Activated naive CD4-positive, alpha-beta T cell treated with anti-CD3 and anti-CD28 coated beads, Interleukin-2, amount 50 U/mL, for 72 hours (primary cell): Measurements from ENCODE around the gene LRRC45. TPM values are rescaled to one million over a fixed set of nuclear protein-coding genes. Genes with fewer than 3 reads are reported as not detected.
"Not testable (repeated sequence)": the region's sequence is repeated elsewhere in the genome, so short reads cannot be mapped to it uniquely, and the experiment has no call there.

Experiments used
- ATAC-seq, 2 donors: fragments of 150-1000 bp; cut with Tn5 transposase; 2 replicates each; pipeline ENCODE4 v1.10.0; 2021; ENCODE audit warnings: mild to moderate bottlenecking in 2 of 2, moderate library complexity in 2 of 2
- DNase-seq, 2 donors: peaks; one replicate each; pipeline ENCODE4 v3.0.0; 2021 to 2022; ENCODE audit warnings: low spot score in 2 of 2
- H3K27ac Mint-ChIP-seq, 2 donors: one replicate each; pipeline ENCODE4 v1.8.0; 2022; ENCODE audit warnings: mild to moderate bottlenecking in 2 of 2, mixed read lengths in 2 of 2
- H3K36me3 Mint-ChIP-seq, 2 donors: one replicate each; pipeline ENCODE4 v1.8.0; 2022; ENCODE audit warnings: mixed read lengths in 2 of 2
- H3K9me3 Mint-ChIP-seq, 2 donors: one replicate each; pipeline ENCODE4 v1.8.0; 2022; ENCODE audit warnings: mixed read lengths in 2 of 2
- total RNA-seq, 2 donors: library from RNA; stranded (reverse); gene quantifications; one replicate each; pipeline ENCODE4 v1.2.3, GENCODE V29; 2022

LRRC45 gene
- total RNA-seq, 2 donors from 2014 or later = 16.7 TPM

DNA sequence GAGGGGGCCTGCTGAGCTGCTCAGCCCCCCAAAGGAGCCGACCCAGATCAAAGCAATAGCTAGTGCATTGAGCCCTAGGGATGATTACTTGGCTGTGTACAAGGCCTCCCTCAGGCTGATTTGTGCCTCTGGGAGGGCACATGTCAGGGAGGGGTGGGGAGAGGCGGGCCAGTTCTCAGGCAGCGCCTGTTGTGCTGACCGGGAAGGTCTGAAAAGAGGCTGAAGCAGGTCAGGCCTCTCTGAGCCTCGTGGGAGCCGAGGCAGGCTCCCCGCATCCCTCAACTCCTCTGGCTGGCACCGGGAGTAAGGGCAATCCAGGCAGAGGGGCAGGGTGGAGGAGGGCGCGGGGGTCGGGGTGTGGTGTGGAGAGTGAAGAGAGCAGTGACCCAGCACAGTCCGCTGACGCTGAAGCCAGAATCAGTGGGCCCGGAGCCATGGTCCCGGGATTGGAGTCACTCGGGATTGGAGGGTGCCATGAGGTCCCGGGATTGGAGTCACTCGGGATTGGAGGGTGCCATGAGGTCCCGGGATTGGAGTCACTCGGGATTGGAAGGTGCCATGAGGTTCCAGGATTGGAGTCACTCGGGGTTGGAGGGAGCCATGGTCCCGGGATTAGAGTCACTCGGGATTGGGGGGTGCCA is 11.4 kb downstream of the LRRC45 start:
- DNase-seq = no peak
- no peaks in the 10 kb centered on the region for H3K36me3 Mint-ChIP-seq
- ATAC-seq = no peak
- no peaks in the 10 kb centered on the region for H3K9me3 Mint-ChIP-seq
- no peak overlapping the region for H3K27ac Mint-ChIP-seq

DNA sequence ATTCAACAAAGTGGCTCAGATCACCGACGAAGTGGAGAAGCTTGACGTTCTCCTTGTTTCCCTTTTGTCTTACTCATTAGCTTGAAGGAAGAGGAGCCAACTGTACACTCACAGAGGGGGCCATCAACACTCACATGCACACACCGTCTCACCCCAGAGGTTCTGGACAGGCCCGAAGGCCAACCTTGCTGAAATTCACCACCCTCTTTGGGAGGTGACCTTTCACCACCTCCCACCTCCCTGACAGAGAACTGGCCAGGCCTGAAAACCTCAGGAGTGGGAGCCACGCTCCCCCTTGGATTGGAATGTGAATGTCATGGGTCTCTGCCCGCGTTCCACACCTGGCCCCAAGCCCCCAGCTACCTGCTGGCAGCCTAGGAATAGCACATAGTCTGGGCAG is 12.4 kb downstream of the LRRC45 start:
- H3K27ac Mint-ChIP-seq = no peak overlapping the region

DNA sequence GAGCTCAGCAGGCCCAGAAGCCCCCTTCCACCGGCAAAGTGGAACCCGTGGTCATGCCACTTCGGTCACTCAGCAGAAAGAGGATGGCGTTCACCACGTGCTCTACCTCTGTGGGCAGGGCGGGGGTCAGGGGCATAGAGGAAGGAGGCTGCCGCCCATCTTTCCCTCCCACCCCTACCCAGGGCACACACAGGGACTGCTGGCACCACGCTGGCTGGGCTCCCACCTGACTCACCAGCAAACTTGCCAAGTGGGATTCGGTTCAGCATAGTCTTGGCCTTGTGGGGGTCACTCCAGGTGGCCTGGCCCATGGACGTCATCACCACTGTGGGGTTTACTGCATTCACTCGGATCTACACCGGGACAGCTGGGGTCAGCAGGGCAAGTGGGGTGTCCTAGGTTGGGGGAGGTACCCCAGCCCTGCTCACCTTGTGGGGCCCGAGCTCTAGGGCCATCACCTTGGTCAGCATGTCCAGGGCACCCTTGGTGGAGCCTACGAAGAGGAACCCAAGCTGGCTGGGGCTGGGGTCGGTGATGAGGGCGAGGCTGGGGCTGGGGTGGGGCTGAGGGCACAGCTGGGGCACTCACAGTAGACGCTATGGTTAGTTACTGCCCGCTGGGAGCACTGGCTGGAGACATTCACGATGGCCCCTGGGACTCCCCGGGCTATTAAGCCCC is 13.0 kb downstream of the LRRC45 start:
- Mint-ChIP-seq H3K9me3 (no peaks in the 10 kb centered on the region), H3K36me3 (no peaks in the 10 kb centered on the region), H3K27ac (no peak overlapping the region)
- DNase-seq (no peak), ATAC-seq (no peak)

More for the DNA sequence above, 12.4 kb downstream of the LRRC45 start:
- no peaks in the 10 kb centered on the region for H3K9me3 Mint-ChIP-seq
- ATAC-seq = no peak
- no peaks in the 10 kb centered on the region for H3K36me3 Mint-ChIP-seq
- no peak for DNase-seq

DNA sequence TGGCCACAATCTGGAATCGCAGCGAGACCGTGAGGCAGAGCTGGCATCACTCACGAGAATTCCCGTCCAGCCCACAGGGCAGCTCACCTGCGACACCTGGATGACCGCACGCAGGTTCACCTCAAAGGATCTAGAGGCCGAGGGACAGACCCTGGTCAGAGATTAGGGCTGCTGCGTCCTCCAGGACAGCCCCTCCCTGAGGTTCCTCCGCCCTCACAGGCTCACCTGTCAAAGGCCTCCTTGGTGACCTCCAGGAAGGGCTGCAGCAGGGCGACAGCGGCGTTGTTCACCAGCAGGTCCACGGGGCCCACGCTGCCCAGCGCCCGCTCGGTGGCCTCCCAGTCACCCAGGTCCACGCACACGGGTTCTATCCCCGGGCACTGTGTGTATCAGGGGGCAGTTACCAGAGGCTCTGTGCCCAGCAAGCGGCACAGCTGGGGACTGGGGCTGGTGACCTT is 13.6 kb downstream of the LRRC45 start:
- ATAC-seq = no peak
- Mint-ChIP-seq H3K36me3 (no peaks in the 10 kb centered on the region), H3K27ac (peak overlapping the region in 1 of 2 donors; percentile 50), H3K9me3 (no peaks in the 10 kb centered on the region)
- DNase-seq = no peak

DNA sequence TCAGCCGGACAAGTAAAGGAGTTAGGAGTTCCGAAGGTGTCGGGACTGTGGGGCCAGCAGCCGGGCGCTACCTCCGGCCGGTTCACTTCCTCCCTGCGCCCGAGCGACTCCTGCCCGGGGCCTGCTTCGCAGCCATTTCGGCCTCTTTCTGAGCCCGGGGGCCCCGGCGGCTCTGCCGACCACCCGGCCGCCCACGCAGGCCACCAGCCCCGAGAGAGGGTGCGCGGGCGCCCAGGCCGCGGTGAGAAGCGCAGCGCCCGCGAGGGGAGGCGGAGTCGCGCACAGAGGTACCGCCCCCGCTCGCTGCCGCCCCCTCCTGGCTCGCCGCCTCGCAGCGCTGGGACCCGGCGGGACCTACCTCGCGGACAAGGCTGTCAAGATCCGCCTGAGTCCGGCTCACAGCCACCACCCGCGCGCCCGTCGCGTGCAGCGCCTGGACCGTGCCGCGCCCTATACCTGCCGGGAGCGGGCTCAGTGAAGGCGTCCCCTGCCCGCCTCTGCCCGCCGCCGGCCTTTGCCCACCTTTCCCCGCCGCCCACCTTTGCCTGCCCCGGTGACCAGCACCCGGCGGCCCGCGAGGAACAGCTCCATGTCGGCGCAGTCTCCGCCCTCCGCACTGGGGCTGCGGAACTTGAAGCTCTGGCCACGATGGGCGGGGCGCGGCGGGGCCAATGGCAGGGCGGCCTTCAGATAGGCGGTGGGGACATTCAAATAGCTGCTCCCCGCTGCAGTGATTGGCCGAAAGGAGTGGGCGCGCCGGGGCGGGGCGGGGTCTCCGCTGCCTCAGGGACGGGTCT is 14.2 kb downstream of the LRRC45 start, which contains the start of gene DCXR:
Gene DCXR, minus strand, starts transcription at position 606 of the 797 bp plus-strand sequence. Its CDS starts 15 bp downstream, at position 591.
- H3K36me3 Mint-ChIP-seq = no peaks in the 10 kb centered on the region
- H3K27ac Mint-ChIP-seq = peak within 1 kb of the TSS; percentile 63 to 71
- DNase-seq (peak; percentile 97 to 98), ATAC-seq (peak; percentile 96)
- no peaks in the 10 kb centered on the region for H3K9me3 Mint-ChIP-seq

DNA sequence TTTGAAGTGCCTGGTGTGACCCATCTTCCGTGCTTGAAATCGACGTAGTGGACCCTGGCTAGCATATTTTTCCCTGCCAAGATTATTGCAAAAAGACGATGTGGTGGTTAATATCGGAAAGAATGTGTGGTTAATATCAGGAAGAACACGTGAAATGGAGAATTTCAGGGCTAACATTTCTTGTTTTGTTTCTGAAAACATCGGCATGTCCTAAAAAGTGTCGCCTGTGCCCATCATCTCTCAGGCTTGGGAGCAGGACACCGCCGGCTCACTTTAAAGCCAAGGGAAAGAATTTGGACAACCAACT is 14.7 kb downstream of the LRRC45 start:
- ATAC-seq (no peak), DNase-seq (no peak)
- no peaks in the 10 kb centered on the region for H3K9me3 Mint-ChIP-seq
- peak overlapping the region in 1 of 2 donors; percentile 71 for H3K27ac Mint-ChIP-seq
- H3K36me3 Mint-ChIP-seq = no peaks in the 10 kb centered on the region

DNA sequence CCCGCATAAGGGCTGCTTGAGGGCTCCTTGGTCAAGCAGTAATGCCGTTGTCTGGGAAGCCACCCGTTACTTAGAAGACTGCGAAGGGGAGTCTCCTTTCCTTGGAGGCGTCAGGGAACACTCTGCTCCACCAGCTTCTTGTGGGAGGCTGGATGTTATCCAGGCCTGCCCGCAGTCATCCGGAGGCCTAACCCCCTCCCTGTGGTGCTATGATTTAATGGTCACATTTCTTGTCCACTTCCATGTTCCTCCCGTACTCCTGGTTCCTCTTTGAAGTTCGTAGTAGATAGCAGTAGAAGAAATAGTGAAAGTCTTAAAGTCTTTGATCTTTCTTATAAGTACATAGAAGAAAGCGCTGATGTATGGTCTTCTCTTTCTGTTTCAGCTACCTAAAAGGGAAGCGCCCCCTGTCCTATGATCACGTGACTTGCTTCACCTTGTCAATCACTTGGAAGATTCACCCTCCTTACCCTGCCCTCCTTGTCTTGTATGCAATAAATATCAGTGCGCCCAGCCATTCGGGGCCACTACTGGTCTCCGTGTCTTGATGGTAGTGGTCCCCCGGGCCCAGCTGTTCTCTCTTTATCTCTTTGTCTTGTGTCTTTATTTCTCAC is 15.8 kb downstream of the LRRC45 start:
- not testable (repeated sequence) for H3K9me3 Mint-ChIP-seq, H3K36me3 Mint-ChIP-seq

DNA sequence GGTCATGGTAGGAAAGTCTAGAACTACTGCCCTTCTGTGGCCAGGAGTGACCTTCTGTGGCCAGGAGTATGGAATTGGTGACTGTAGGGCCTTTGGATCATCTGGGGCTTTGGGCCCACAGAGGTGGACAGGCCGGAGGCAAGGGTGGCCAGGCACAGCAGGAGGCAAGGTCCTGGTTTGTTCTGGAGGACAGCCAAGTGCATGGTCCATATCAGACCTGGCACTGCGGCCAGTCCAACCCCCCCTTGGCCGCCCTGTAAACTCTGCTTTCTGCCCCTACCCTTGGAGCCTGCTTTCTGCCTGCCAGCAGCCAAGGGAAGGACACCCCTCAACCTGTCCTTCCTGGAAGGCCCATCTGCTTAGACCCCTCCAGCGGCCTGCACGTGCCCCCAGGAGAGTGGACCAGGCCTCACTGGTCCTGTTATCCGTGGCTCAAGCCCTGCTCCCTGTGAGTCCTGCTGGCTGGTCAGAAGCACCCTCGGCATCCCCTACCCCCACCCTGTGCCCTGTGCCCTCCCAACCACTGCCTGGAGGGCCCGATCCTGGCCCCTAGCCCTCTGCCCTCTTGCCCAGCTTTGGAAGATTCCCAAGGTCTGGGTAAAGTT is 16.7 kb downstream of the LRRC45 start:
- DNase-seq (no peak), ATAC-seq (no peak)
- Mint-ChIP-seq H3K36me3 (no peaks in the 10 kb centered on the region), H3K9me3 (no peaks in the 10 kb centered on the region), H3K27ac (no peak overlapping the region)

More for the DNA sequence above, 15.8 kb downstream of the LRRC45 start:
- H3K27ac Mint-ChIP-seq, DNase-seq, ATAC-seq: not testable (repeated sequence)

DNA sequence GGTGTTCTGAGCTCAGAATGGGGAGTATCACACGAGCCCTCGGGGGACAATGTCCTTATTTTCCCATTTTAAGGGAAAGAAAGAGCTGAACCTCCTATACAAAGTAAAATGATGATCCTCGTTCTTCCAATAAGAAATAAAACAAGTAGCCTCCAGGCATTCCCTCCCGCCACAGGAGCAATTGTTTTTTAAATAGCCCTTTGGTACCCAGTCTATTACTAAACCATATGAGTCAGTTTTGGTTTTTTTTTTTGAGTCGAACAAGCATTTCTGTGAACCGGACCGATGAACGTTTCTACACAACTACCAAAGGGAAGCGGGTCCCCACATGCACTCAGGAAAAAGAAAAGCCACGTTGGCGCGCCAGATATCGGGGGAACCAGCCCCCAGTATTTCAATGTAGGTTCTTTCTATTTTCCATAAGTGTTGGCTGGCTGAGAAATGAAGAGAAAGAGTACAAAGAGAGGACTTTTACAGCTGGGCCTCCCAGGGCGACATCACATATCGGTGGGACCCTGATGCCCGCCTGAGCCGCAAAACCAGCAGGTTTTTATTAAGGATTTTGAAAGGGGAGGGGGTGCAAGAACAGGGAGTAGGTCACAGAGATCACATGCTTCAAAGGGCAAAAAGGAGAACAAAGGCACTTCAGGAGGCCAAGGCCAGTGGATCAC is 18.2 kb downstream of the LRRC45 start:
- Mint-ChIP-seq H3K27ac (no peak overlapping the region), H3K36me3 (no peaks in the 10 kb centered on the region), H3K9me3 (no peaks in the 10 kb centered on the region)
- DNase-seq (no peak), ATAC-seq (no peak)

DNA sequence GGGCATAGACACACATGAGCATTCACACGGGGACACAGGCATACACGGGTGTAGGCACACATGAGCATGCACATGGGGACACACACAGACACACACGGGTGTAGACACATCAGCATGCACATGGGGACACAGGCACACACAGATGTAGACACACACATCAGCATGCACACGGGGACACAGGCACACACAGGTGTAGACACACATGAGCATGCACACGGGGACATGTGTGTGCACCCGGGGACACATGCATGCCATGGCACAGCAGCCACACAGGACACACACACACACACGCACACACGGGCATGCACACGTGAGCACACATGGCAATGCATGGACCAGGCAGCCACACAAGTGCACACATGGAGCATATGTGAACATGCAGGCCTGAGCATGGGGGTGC is 19.5 kb downstream of the LRRC45 start:
- no peak for ATAC-seq
- Mint-ChIP-seq H3K36me3 (no peaks in the 10 kb centered on the region), H3K9me3 (no peaks in the 10 kb centered on the region), H3K27ac (no peak overlapping the region)
- DNase-seq = no peak

DNA sequence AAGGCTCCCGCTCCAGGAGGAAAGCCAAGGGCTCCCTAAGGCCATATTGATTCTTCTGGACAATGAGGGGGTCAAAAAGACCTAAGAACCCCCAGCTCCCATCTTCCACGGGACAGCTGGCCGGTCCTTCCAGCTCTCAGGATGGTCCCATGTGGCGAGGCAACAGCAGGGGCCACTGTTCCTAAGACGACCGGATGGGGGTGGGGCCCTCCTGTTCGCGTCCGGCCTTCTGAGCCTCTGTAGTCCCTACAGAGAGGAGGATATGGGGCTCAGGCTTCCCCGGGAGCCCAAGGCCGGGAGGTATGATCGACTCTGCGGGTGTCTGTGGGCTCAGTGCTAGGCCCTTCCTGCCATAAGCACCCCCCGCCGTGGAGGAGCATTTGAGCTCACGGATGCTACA is 20.4 kb downstream of the LRRC45 start:
- no peak overlapping the region for H3K27ac Mint-ChIP-seq
- no peaks in the 10 kb centered on the region for H3K36me3 Mint-ChIP-seq
- DNase-seq = no peak
- no peak for ATAC-seq
- no peaks in the 10 kb centered on the region for H3K9me3 Mint-ChIP-seq

DNA sequence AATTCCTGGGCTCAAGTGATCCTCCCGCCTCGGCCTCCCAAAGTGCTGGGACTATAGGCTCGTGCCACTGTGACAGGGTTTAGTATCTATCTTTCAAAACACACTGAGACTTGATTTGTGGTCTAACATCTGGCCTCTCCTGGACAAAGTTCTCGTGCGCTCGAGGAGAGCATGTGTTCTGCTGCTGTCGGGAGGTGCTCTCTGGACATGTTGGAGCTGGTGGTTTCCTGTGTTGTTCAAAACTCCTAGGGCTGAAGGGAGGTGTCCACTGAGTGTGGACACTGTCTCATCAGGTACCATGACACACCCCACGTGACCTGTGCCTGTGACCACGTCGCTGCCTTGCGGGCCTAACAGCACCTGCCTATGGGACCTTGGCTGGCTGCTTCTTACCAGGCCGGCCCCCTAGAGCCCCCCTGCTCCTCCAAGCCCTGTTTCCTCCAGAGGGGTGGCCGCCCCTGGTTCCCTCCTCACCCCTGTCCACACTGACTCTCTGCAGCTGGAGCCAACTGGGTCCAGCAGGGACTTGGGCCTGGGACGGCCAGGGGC is 22.9 kb downstream of the LRRC45 start:
- no peaks in the 10 kb centered on the region for H3K9me3 Mint-ChIP-seq
- DNase-seq = no peak
- ATAC-seq = no peak
- no peaks in the 10 kb centered on the region for H3K36me3 Mint-ChIP-seq
- H3K27ac Mint-ChIP-seq = no peak overlapping the region

DNA sequence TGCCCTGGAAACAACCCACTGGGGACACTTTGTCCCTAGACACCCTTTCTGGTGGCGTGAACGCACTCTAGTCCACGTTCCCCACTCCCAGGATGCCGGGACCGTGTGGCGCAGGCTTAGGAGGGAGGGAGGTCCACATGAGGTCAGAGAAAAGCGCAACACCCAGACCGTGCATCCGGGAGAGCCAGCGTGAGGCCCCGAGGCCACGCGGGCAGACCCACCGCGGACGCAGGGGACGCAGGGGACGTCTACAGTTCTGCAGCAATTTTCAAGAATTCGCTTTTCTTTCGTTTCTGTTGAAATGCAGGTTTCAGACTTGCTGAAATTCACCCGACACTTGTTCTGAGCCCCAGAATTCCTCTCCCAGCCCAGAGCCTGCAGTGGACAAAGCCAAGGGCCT is 23.8 kb downstream of the LRRC45 start:
- DNase-seq (no peak), ATAC-seq (no peak)
- Mint-ChIP-seq H3K9me3 (no peaks in the 10 kb centered on the region), H3K27ac (no peak overlapping the region), H3K36me3 (no peaks in the 10 kb centered on the region)

DNA sequence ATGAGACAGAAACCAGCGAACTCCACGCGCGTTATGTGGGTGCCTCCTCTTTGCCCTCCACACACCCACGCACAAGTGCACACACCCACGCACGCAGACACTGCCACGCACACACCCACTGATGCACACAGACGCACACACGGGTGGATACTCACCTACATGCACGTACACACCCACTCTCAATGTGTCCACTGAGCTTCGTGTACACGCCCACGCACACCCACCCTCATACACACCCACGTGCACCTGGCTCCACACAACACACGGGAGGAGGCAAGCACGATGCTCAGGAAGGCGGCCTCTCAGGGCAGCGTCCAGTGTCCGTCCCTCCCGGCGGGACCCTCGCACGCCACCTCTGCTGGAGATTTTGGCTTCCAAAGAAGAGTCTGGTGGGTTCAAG is 24.3 kb downstream of the LRRC45 start:
- DNase-seq (no peak), ATAC-seq (no peak)
- Mint-ChIP-seq H3K36me3 (no peaks in the 10 kb centered on the region), H3K9me3 (no peaks in the 10 kb centered on the region), H3K27ac (no peak overlapping the region)

DNA sequence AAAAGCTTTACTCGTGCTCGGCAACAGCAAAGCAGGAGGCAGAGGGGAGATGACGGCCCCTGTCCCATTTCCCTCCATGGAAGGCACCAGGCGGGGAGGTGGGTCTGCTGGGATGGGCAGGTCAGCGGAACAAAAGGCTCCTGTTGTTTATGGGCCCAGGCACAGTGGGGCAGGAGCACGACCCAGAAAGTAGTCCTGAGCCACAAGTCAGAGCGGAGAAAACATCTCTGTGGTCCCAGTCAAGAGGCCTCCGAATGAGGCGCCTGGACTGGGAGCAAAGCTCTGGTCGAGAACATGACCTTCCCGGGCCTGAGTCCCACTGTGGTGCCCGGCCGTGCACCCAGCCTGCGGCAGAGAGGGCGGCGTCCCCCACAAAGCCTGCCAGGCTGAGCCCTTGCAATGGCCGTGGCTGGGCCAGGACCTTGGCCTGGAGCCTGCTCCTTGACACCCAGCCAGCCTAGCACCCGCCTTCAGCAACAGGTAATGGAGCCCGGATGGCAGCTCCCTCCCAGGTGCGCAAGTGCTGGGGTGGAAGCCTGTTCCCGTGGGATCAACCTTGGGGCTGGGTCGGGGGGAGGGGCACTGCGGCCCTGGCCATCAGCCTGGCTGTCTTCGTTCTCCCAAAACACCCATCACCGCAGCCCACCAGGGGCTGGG is 24.9 kb downstream of the LRRC45 start:
- no peak for ATAC-seq
- no peaks in the 10 kb centered on the region for H3K9me3 Mint-ChIP-seq
- no peak overlapping the region for H3K27ac Mint-ChIP-seq
- DNase-seq = no peak
- H3K36me3 Mint-ChIP-seq = no peaks in the 10 kb centered on the region

DNA sequence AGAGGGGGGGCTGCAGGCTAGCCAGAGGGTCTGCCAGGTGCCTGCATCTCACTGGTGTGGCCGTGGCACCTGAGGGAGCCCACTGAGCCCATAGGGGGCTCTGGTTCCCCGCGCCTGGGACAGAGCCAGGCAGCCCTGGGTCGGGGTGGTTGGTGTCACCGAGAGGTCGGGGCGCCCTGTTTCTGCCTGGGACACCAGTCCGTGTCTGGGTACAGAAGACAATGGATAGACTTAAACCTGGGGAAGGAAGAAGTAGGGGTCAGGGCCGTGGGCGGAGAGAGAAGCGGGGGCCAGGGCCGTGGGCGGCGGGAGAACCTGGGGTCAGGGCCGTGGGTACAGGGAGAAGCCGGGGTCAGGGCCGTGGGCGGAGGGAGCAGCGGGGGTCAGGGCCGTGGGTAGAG is 25.5 kb downstream of the LRRC45 start:
- H3K27ac Mint-ChIP-seq = peak overlapping the region in 1 of 2 donors; percentile 29
- no peak for ATAC-seq

More for the DNA sequence above, 25.5 kb downstream of the LRRC45 start:
- no peak for DNase-seq
- H3K9me3 Mint-ChIP-seq = no peaks in the 10 kb centered on the region
- no peaks in the 10 kb centered on the region for H3K36me3 Mint-ChIP-seq
